Omental fat pad (tissue), 4 donors: Measurements from ENCODE around the gene GHRL. TPM values are rescaled to one million over a fixed set of nuclear protein-coding genes. Genes with fewer than 3 reads are reported as not detected.
"Not testable (repeated sequence)": the region's sequence is repeated elsewhere in the genome, so short reads cannot be mapped to it uniquely, and the experiment has no call there.

Experiments used
- ATAC-seq: fragments of 150-250 bp; one replicate; pipeline ENCODE4 v1.9.1; 2016; ENCODE audit warnings: mild to moderate bottlenecking, moderate library complexity; ENCODE audit not compliant: low FRiP score
- DNase-seq: peaks from one replicate; pipeline ENCODE4 v3.0.0-alpha.2; 2019; ENCODE audit warnings: low spot score
- CTCF ChIP-seq, 3 donors: fragments of 450-650 bp; IDR thresholded peaks; one replicate each; pipeline ENCODE4 v1.5.1; 2016 to 2017; ENCODE audit warnings: antibody characterized with exemption in 3 of 3, mild to moderate bottlenecking in 3 of 3, moderate library complexity in 2 of 3
- total RNA-seq, 4 donors: library from RNA; depleted of rRNA; stranded (reverse); fragments of >200 nt; gene quantifications; one replicate each; pipeline ENCODE4 v1.1.0, GENCODE V29; 2016

The GHRL gene
- total RNA-seq, 4 donors from 2014 or later = 7.3 TPM; not detected in 3

- ATAC-seq (no peak), DNase-seq (no peak)
Observed at GRCh38 chr3:10300087-10300486, 7.3 kb upstream of the GHRL start.

GRCh38 chr3:10299679-10300078 lies 6.9 kb upstream of the GHRL start:
- ATAC-seq (no peak), DNase-seq (no peak)
- TF ChIP-seq CTCF (IDR thresholded peaks at IDR 0.05) = no peak

More at GRCh38 chr3:10300087-10300486, 7.3 kb upstream of the GHRL start:
- TF ChIP-seq CTCF (IDR thresholded peaks at IDR 0.05) = no peak

DNA sequence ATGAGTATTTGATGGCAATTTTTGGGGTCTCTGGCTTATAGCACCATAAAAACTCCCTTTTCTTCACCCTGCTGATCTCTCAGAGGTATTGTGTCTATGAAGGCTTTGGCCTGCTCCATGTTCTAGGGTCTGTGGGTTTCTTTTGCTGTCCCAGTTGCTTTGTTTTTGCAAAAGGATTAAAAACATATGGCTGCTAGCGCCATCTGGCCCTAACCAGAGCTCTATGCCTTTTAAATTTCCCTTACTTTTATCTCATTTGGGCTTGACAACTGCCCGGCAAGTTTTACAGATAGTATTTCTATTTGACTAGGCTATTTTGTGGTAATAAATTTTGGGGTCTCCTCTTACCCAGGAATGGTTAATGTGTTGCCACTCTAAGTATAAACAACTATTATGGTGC lies 6.4 kb upstream of the GHRL start:
- DNase-seq (no peak), ATAC-seq (no peak)
- TF ChIP-seq CTCF (IDR thresholded peaks at IDR 0.05) = no peak

DNA sequence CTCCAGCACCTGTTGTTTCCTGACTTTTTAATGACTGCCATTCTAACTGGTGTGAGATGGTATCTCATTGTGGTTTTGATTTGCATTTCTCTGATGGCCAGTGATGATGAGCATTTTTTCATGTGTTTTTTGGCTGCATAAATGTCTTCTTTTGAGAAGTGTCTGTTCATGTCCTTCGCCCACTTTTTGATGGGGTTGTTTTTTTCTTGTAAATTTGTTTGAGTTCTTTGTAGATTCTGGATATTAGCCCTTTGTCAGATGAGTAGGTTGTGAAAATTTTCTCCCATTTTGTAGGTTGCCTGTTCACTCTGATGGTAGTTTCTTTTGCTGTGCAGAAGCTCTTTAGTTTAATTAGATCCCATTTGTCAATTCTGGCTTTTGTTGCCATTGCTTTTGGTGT lies 5.3 kb upstream of the GHRL start:
- not testable (repeated sequence) for DNase-seq, ATAC-seq

DNA sequence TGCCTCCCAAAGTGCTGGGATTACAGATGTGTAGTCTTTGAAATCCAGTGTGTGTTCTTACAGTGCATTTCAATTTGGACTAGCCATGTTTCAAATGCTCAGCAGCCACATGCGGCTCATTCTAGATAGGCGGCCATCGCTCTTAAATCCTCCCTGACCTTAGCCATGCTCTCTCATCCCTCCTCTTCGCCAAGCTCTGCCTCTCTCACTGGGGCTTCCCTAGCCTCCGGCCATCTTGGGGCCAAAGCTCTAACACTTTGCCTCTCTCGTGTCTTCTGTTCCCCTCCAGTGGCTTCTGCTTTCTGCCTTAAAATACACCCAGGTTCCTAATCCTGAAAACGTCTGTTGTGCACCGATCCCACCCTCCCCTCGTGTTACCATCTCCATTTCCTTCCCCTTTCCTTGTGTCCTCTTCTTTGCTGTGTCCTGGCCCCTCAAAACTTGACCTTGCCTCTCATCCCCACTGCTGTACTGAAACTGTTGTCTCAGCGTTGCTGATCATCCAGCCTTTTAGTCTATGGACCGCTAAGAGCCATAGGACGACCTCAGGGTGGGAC lies 1.4 kb upstream of the GHRL start:
- no peak for TF ChIP-seq CTCF (IDR thresholded peaks at IDR 0.05)
- no peak for DNase-seq
- no peak for ATAC-seq

DNA sequence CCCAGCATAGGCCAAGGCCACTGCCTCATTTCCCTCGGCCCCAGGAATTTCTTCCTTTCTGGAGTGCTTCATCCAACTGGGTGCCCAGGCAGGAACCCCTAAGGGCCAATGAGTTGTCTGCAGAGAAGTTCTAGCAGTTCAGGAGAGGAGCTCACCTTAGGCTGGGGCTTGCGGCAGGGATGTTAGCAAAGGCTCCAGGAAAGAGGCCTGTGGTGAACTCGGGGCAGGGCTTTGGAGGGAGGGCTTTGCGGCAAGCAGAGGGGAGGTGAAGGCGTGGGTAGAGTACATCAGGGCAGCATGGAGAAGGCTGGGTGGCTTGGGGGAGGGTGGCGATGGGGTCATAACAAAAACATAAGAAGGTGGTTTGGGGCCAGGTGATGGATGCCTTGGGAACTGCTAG lies 1.1 kb downstream of the GHRL start:
- ATAC-seq (no peak), DNase-seq (no peak)
- TF ChIP-seq CTCF (IDR thresholded peaks at IDR 0.05) = no peak

GRCh38 chr3:10290481-10291176 lies 2.1 kb downstream of the GHRL start:
- TF ChIP-seq CTCF (IDR thresholded peaks at IDR 0.05) = no peak
- DNase-seq (no peak), ATAC-seq (no peak)
